Transverse colon (tissue), 4 donors: ENCODE results near the gene MRPS22. TPM values are rescaled to one million over a fixed set of nuclear protein-coding genes. Genes with fewer than 3 reads are reported as not detected.

Experiments
- DNase-seq: peaks from one replicate; pipeline ENCODE4 v3.0.0-alpha.2; 2019
- H3K27ac ChIP-seq, 4 donors: fragments of 200-600 bp; sonication (generic); 2 replicates each; pipeline ENCODE4 v1.5.1; 2016 to 2018; ENCODE audit warnings: inconsistent platforms in 4 of 4
- H3K27me3 ChIP-seq: fragments of 200-600 bp; sonication (generic); 2 replicates; pipeline ENCODE4 v1.5.1; 2017; ENCODE audit warnings: inconsistent platforms
- H3K36me3 ChIP-seq, 4 donors: fragments of 200-600 bp; sonication (generic); 2 replicates each; pipeline ENCODE4 v1.5.1; 2017 to 2019; ENCODE audit warnings: inconsistent platforms in 4 of 4
- H3K4me1 ChIP-seq, 4 donors: fragments of 200-600 bp; sonication (generic); 2 replicates each; pipeline ENCODE4 v1.5.1; 2017 to 2020; ENCODE audit warnings: inconsistent platforms in 4 of 4
- H3K4me3 ChIP-seq, 4 donors: fragments of 200-600 bp; sonication (generic); 1 replicate in 1 of 4; 2 replicates in 3 of 4; pipeline versions ENCODE4 v1.5.1 to v1.6.1; 2017 to 2019; ENCODE audit warnings: inconsistent platforms in 4 of 4
- H3K9me3 ChIP-seq, 2 donors: fragments of 200-600 bp; sonication (generic); 2 replicates each; pipeline ENCODE4 v1.5.1; 2017 to 2019; ENCODE audit warnings: inconsistent platforms in 2 of 2
- CTCF ChIP-seq, 5 experiments: fragments of 200-600 bp in 3 of 5; fragments of 450-650 bp in 2 of 5; sonication (generic) in 3 of 5; IDR thresholded peaks; 1 replicate in 2 of 5; 2 replicates in 3 of 5; pipeline ENCODE4 v1.5.1; 2016 to 2017; ENCODE audit warnings: antibody characterized with exemption in 5 of 5, inconsistent platforms in 3 of 5, mild to moderate bottlenecking in 2 of 5, moderate library complexity in 1 of 5
- EP300 ChIP-seq: sonication (generic); formaldehyde crosslinking; IDR thresholded peaks from one replicate; pipeline ENCODE4 v1.6.1; 2017; ENCODE audit warnings: antibody characterized with exemption, low read depth
- POLR2A ChIP-seq: fragments of 450-650 bp; IDR thresholded peaks from one replicate; pipeline ENCODE4 v1.6.1; 2016; ENCODE audit warnings: antibody characterized with exemption, mild to moderate bottlenecking, moderate library complexity
- POLR2AphosphoS5 ChIP-seq, 3 donors: sonication (generic); formaldehyde crosslinking; IDR thresholded peaks; one replicate each; pipeline ENCODE4 v1.6.1; 2016; ENCODE audit warnings: antibody characterized with exemption in 3 of 3
- WGBS, 2 donors: methylation state at CpG; one replicate each; pipeline ENCODE4 v1.1.5; 2018; ENCODE audit warnings: low coverage in 1 of 2; 5-methylcytosine and 5-hydroxymethylcytosine counted together
- in situ Hi-C, 4 donors: fragments of 200-750 bp; cut with MboI; loops; one replicate each; pipeline versions ENCODE4 v1.15.0 to v1.15.1; 2017; ENCODE audit warnings: low sequenced_read_pairs in 3 of 4, low pct_ligation_motif_present in 1 of 4, low pct_unique_long_range_greater_than_20kb in 1 of 4
- intact Hi-C: fragments of 100-400 bp; cut with DNase I; formaldehyde crosslinking; loops from one replicate; pipeline ENCODE4 v1.15.1; 2023; ENCODE audit warnings: low total_unique reads
- total RNA-seq, 4 donors: library from RNA; depleted of rRNA; stranded (reverse); fragments of >200 nt; gene quantifications; one replicate each; pipeline ENCODE4 v1.1.0, GENCODE V29; 2016

MRPS22 gene
- total RNA-seq, 4 donors from 2014 or later: 14.6 to 62.7 (median 51.6) TPM

GRCh38 chr3:139317660-139318430, 26.0 kb upstream of the MRPS22 start:
- in situ Hi-C loops (loop anchor here in 3 of 4 donors (10.0 to 25.0 kb wide), 3 partner anchors 206 to 906 kb away; no protein-coding TSS in a partner anchor), intact Hi-C loops (no loop called here)
- Histone ChIP-seq H3K27ac (no peak overlapping the region), H3K4me3 (no peak overlapping the region), H3K27me3 (peaks cover 22% of the 10 kb centered on the region), H3K4me1 (no peaks in the 10 kb centered on the region), H3K9me3 (no peaks in the 10 kb centered on the region), H3K36me3 (no peaks in the 10 kb centered on the region)
- DNase-seq: no peak
- 89% methylated on average over 7 of the region's 8 CpGs; no CpG with 5 or more reads in 1 of the 2 donors for WGBS, 2 donors
- TF ChIP-seq CTCF (IDR thresholded peaks at IDR 0.05): no peak
- TF ChIP-seq EP300: no peak
- no peak for TF ChIP-seq POLR2AphosphoS5 (IDR thresholded peaks at IDR 0.05)
- TF ChIP-seq POLR2A: no peak

GRCh38 chr3:139318431-139318816, 25.4 kb upstream of the MRPS22 start:
- 59% methylated on average over 2 of the region's 3 CpGs; no CpG with 5 or more reads in 1 of the 2 donors for WGBS, 2 donors
- intact Hi-C loops: no loop called here
- no peak for DNase-seq
- no peaks in the 10 kb centered on the region for H3K4me1 ChIP-seq
- TF ChIP-seq EP300 (no peak), POLR2AphosphoS5 (IDR thresholded peaks at IDR 0.05) (no peak)
- in situ Hi-C loops: loop anchor here in 3 of 4 donors (10.0 to 25.0 kb wide), 3 partner anchors 206 to 906 kb away; no protein-coding TSS in a partner anchor
- peaks cover 22% of the 10 kb centered on the region for H3K27me3 ChIP-seq
- no peaks in the 10 kb centered on the region for H3K36me3 ChIP-seq
- H3K27ac ChIP-seq: no peak overlapping the region
- H3K4me3 ChIP-seq: no peak overlapping the region
- H3K9me3 ChIP-seq: no peaks in the 10 kb centered on the region

GRCh38 chr3:139318826-139319225, 25.0 kb upstream of the MRPS22 start:
- Histone ChIP-seq H3K9me3 (no peaks in the 10 kb centered on the region), H3K4me1 (no peaks in the 10 kb centered on the region), H3K4me3 (no peak overlapping the region), H3K36me3 (no peaks in the 10 kb centered on the region), H3K27ac (no peak overlapping the region), H3K27me3 (peaks cover 22% of the 10 kb centered on the region)
- WGBS, 2 donors: 78% methylated on average over 6 of the region's 6 CpGs; no CpG with 5 or more reads in 1 of the 2 donors
- in situ Hi-C loops (loop anchor here in 3 of 4 donors (10.0 to 25.0 kb wide), 3 partner anchors 207 to 907 kb away; no protein-coding TSS in a partner anchor), intact Hi-C loops (no loop called here)
- no peak for DNase-seq
- TF ChIP-seq POLR2AphosphoS5 (IDR thresholded peaks at IDR 0.05) (no peak), CTCF (IDR thresholded peaks at IDR 0.05) (no peak), POLR2A (no peak), EP300 (no peak)

- in situ Hi-C loops: loop anchor here (10.0 to 25.0 kb wide), 4 partner anchors 207 to 907 kb away; no protein-coding TSS in a partner anchor
- no peak for DNase-seq
- intact Hi-C loops: loop anchor here (10.0 kb wide), 1 partner anchor 375 kb away; the partner anchor contains the start of genes FOXL2 and FOXL2NB
- Histone ChIP-seq H3K9me3 (no peaks in the 10 kb centered on the region), H3K36me3 (no peaks in the 10 kb centered on the region), H3K27me3 (peaks cover 22% of the 10 kb centered on the region), H3K27ac (no peak overlapping the region), H3K4me3 (no peak overlapping the region), H3K4me1 (no peaks in the 10 kb centered on the region)
- TF ChIP-seq POLR2AphosphoS5 (IDR thresholded peaks at IDR 0.05): no peak
- no peak for TF ChIP-seq POLR2A
- TF ChIP-seq EP300: no peak
- TF ChIP-seq CTCF (IDR thresholded peaks at IDR 0.05): no peak
- 63% methylated on average over 10 of the region's 10 CpGs; no CpG with 5 or more reads in 1 of the 2 donors for WGBS, 2 donors
Observed at GRCh38 chr3:139319428-139320402, 24.1 kb upstream of the MRPS22 start.
